ENCODE measurements around the gene TIMMDC1.

The TIMMDC1 gene

DNA sequence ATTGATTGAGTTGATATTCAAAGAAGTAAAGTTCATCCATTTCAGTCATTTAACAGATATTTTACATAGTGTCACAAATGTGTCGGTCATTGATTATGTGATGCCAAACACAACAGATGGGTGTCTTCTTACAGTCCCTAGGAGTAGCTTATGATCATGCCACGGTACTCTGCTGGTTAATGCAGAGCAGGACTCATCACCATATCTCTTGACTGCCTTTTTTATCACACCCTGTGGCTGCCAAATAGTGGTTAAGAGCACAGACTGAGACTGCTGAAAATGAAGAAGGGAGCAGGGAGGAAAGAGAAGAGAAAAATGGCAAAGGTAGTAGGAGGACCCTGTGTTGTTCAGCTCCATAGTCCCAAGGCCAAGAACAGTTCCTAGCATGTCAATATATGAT lies 12.8 kb upstream of the TIMMDC1 start:
- H3K4me3 ChIP-seq (ENCODE audit: low read length in 2 of 2): no peak overlapping the region
- peaks cover 32% of the 10 kb centered on the region in 2 donors for H3K36me3 ChIP-seq (ENCODE audit: control insufficient read depth in 2 of 2, insufficient read depth in 2 of 2, low read length in 2 of 2)
- H3K9ac ChIP-seq (ENCODE audit: low read length in 2 of 2): no peak overlapping the region
- no peaks in the 10 kb centered on the region for H3K9me3 ChIP-seq (ENCODE audit: control insufficient read depth in 2 of 2, low read length in 2 of 2)
- H3K4me1 ChIP-seq (ENCODE audit: control insufficient read depth, insufficient read depth, low read length): no peaks in the 10 kb centered on the region
- H3K27ac ChIP-seq (ENCODE audit: low read length): no peak overlapping the region
- no peaks in the 10 kb centered on the region for H3K27me3 ChIP-seq (ENCODE audit: control insufficient read depth in 1 of 2, insufficient read depth in 2 of 2, low read length in 2 of 2)

DNA sequence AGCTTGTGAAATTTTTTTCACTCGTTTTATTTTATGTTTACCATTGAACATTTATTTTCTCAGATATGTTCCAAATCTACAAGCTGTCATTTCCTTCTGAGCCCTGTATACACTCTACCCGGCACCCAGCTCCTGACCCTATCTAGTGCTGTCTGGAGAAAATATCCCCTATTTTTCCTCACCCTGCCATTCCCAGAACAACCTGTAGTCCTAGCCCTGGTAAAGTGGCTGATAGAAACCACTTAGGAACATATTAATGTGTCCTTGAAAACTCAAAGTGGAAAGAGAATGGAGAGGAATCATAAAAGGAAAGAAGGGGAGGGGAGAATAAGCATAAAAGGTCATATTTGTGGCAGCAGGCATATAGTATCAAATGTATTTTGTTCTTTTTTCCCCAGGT lies 8.2 kb upstream of the TIMMDC1 start:
- Histone ChIP-seq H3K4me1 (ENCODE audit: control insufficient read depth, insufficient read depth, low read length) (no peaks in the 10 kb centered on the region), H3K9ac (ENCODE audit: low read length in 2 of 2) (no peak overlapping the region), H3K9me3 (ENCODE audit: control insufficient read depth in 2 of 2, low read length in 2 of 2) (no peaks in the 10 kb centered on the region), H3K27ac (ENCODE audit: low read length) (no peak overlapping the region), H3K27me3 (ENCODE audit: control insufficient read depth in 1 of 2, insufficient read depth in 2 of 2, low read length in 2 of 2) (no peaks in the 10 kb centered on the region), H3K36me3 (ENCODE audit: control insufficient read depth in 2 of 2, insufficient read depth in 2 of 2, low read length in 2 of 2) (peaks cover 29% of the 10 kb centered on the region in 2 donors), H3K4me3 (ENCODE audit: low read length in 2 of 2) (no peak overlapping the region)

DNA sequence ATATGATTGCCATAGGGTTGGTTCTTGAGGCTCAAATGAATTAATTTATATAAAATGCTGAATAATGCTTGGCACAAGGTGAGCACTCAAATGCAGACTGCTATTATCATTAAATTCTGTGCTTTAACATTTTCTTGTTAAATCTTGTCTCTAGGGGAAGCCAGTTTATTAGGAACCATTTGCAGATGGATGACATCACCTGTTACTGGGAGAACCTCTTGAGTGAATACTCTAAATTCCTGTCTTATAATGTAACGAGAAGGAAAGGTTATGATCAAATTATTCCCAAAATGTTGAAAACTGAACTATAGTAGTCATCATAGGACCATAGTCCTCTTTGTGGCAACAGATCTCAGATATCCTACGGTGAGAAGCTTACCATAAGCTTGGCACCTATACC lies 6.2 kb upstream of the TIMMDC1 start:
- no peak overlapping the region for H3K9ac ChIP-seq (ENCODE audit: low read length in 2 of 2)
- H3K4me3 ChIP-seq (ENCODE audit: low read length in 2 of 2): no peak overlapping the region
- no peak overlapping the region for H3K27ac ChIP-seq (ENCODE audit: low read length)
- H3K36me3 ChIP-seq (ENCODE audit: control insufficient read depth in 2 of 2, insufficient read depth in 2 of 2, low read length in 2 of 2): peaks cover 14% of the 10 kb centered on the region in 2 donors
- no peaks in the 10 kb centered on the region for H3K4me1 ChIP-seq (ENCODE audit: control insufficient read depth, insufficient read depth, low read length)
- no peaks in the 10 kb centered on the region for H3K9me3 ChIP-seq (ENCODE audit: control insufficient read depth in 2 of 2, low read length in 2 of 2)
- no peaks in the 10 kb centered on the region for H3K27me3 ChIP-seq (ENCODE audit: control insufficient read depth in 1 of 2, insufficient read depth in 2 of 2, low read length in 2 of 2)

- Histone ChIP-seq H3K4me3 (ENCODE audit: low read length in 2 of 2) (no peak overlapping the region), H3K27me3 (ENCODE audit: control insufficient read depth in 1 of 2, insufficient read depth in 2 of 2, low read length in 2 of 2) (no peaks in the 10 kb centered on the region), H3K9me3 (ENCODE audit: control insufficient read depth in 2 of 2, low read length in 2 of 2) (no peaks in the 10 kb centered on the region), H3K27ac (ENCODE audit: low read length) (no peak overlapping the region), H3K36me3 (ENCODE audit: control insufficient read depth in 2 of 2, insufficient read depth in 2 of 2, low read length in 2 of 2) (peaks cover 12% of the 10 kb centered on the region in 2 donors), H3K9ac (ENCODE audit: low read length in 2 of 2) (no peak overlapping the region), H3K4me1 (ENCODE audit: control insufficient read depth, insufficient read depth, low read length) (no peaks in the 10 kb centered on the region)
These were observed 5.5 kb upstream of the TIMMDC1 start for GRCh38 chr3:119492810-119493209.

- Histone ChIP-seq H3K4me1 (ENCODE audit: control insufficient read depth, insufficient read depth, low read length) (peaks cover 2% of the 10 kb centered on the region), H3K9ac (ENCODE audit: low read length in 2 of 2) (no peak overlapping the region), H3K27me3 (ENCODE audit: control insufficient read depth in 1 of 2, insufficient read depth in 2 of 2, low read length in 2 of 2) (no peaks in the 10 kb centered on the region), H3K36me3 (ENCODE audit: control insufficient read depth in 2 of 2, insufficient read depth in 2 of 2, low read length in 2 of 2) (peaks cover 4 to 7% of the 10 kb centered on the region in 2 donors), H3K9me3 (ENCODE audit: control insufficient read depth in 2 of 2, low read length in 2 of 2) (no peaks in the 10 kb centered on the region), H3K27ac (ENCODE audit: low read length) (no peak overlapping the region), H3K4me3 (ENCODE audit: low read length in 2 of 2) (no peak overlapping the region)
These were observed 3.8 kb upstream of the TIMMDC1 start for GRCh38 chr3:119494597-119494996.

GRCh38 chr3:119497820-119498185 lies 544 bp upstream of the TIMMDC1 start:
- H3K9ac ChIP-seq (ENCODE audit: low read length in 2 of 2): peak overlapping the region; percentile 48 to 100

DNA sequence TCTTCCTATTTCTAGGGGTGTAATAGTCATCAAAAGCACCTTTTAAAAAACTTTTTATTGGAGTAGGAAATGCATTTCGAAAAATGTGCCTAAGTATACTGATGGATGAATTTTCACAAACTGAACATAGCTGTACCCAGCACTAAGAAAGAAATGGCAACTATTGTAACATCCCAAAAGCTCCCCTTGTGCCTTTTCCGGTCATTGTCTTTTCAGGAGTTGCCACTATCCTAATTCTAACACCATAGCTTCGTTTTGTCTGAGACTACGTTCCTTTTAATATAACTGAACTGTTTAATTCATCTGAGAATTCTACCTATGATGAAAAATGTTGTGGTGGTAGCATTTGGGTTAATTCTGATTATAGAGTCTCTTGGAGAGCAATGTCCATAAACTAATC lies 1.9 kb downstream of the TIMMDC1 start:
- H3K9me3 ChIP-seq (ENCODE audit: control insufficient read depth in 2 of 2, low read length in 2 of 2): no peaks in the 10 kb centered on the region
- H3K4me3 ChIP-seq (ENCODE audit: low read length in 2 of 2): peak overlapping the region; percentile 5 to 100
- peak overlapping the region; percentile 3 for H3K9ac ChIP-seq (ENCODE audit: low read length in 2 of 2)
- no peaks in the 10 kb centered on the region for H3K27me3 ChIP-seq (ENCODE audit: control insufficient read depth in 1 of 2, insufficient read depth in 2 of 2, low read length in 2 of 2)
- H3K4me1 ChIP-seq (ENCODE audit: control insufficient read depth, insufficient read depth, low read length): peaks cover 6% of the 10 kb centered on the region
- peaks cover 3 to 12% of the 10 kb centered on the region in 2 donors for H3K36me3 ChIP-seq (ENCODE audit: control insufficient read depth in 2 of 2, insufficient read depth in 2 of 2, low read length in 2 of 2)
- no peak overlapping the region for H3K27ac ChIP-seq (ENCODE audit: low read length)

More at GRCh38 chr3:119497820-119498185, 544 bp upstream of the TIMMDC1 start:
- H3K9me3 ChIP-seq (ENCODE audit: control insufficient read depth in 2 of 2, low read length in 2 of 2): no peaks in the 10 kb centered on the region
- peak overlapping the region; percentile 99 to 100 for H3K4me3 ChIP-seq (ENCODE audit: low read length in 2 of 2)
- H3K27ac ChIP-seq (ENCODE audit: low read length): peak overlapping the region; percentile 97
- no peaks in the 10 kb centered on the region for H3K27me3 ChIP-seq (ENCODE audit: control insufficient read depth in 1 of 2, insufficient read depth in 2 of 2, low read length in 2 of 2)
- no peaks in the 10 kb centered on the region for H3K36me3 ChIP-seq (ENCODE audit: control insufficient read depth in 2 of 2, insufficient read depth in 2 of 2, low read length in 2 of 2)
- H3K4me1 ChIP-seq (ENCODE audit: control insufficient read depth, insufficient read depth, low read length): peaks cover 6% of the 10 kb centered on the region

DNA sequence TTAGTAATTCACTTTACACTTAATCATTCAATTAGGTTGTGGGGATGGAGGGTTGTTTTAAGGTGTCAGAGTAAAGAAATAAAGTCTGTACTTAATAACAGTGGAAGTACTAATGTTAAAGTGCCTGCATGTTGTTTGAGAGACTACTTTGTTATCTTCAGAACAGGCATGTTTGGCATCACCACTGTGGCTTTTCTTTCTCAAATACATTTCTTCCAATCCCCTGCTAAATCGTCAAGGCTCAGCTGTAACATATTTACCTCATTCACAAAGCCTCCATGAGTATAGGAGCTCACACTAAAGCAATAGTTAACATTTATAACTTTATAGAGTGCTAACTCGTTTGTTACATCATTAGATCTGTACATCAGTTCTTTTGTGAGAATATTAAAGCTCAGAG lies 2.6 kb downstream of the TIMMDC1 start:
- Histone ChIP-seq H3K36me3 (ENCODE audit: control insufficient read depth in 2 of 2, insufficient read depth in 2 of 2, low read length in 2 of 2) (peaks cover 6 to 16% of the 10 kb centered on the region in 2 donors), H3K27ac (ENCODE audit: low read length) (no peak overlapping the region), H3K27me3 (ENCODE audit: control insufficient read depth in 1 of 2, insufficient read depth in 2 of 2, low read length in 2 of 2) (no peaks in the 10 kb centered on the region), H3K9ac (ENCODE audit: low read length in 2 of 2) (peak overlapping the region; percentile 3), H3K4me3 (ENCODE audit: low read length in 2 of 2) (peak overlapping the region; percentile 5 to 36), H3K4me1 (ENCODE audit: control insufficient read depth, insufficient read depth, low read length) (peaks cover 6% of the 10 kb centered on the region), H3K9me3 (ENCODE audit: control insufficient read depth in 2 of 2, low read length in 2 of 2) (no peaks in the 10 kb centered on the region)

GRCh38 chr3:119506631-119507030 lies 8.3 kb downstream of the TIMMDC1 start:
- Histone ChIP-seq H3K4me3 (ENCODE audit: low read length in 2 of 2) (no peak overlapping the region), H3K27me3 (ENCODE audit: control insufficient read depth in 1 of 2, insufficient read depth in 2 of 2, low read length in 2 of 2) (no peaks in the 10 kb centered on the region), H3K9ac (ENCODE audit: low read length in 2 of 2) (no peak overlapping the region), H3K4me1 (ENCODE audit: control insufficient read depth, insufficient read depth, low read length) (no peaks in the 10 kb centered on the region), H3K27ac (ENCODE audit: low read length) (no peak overlapping the region), H3K36me3 (ENCODE audit: control insufficient read depth in 2 of 2, insufficient read depth in 2 of 2, low read length in 2 of 2) (peaks cover 7 to 29% of the 10 kb centered on the region in 2 donors), H3K9me3 (ENCODE audit: control insufficient read depth in 2 of 2, low read length in 2 of 2) (no peaks in the 10 kb centered on the region)

GRCh38 chr3:119507404-119507803 lies 9.1 kb downstream of the TIMMDC1 start:
- H3K27me3 ChIP-seq (ENCODE audit: control insufficient read depth in 1 of 2, insufficient read depth in 2 of 2, low read length in 2 of 2): no peaks in the 10 kb centered on the region
- no peak overlapping the region for H3K4me3 ChIP-seq (ENCODE audit: low read length in 2 of 2)
- no peaks in the 10 kb centered on the region for H3K4me1 ChIP-seq (ENCODE audit: control insufficient read depth, insufficient read depth, low read length)
- H3K36me3 ChIP-seq (ENCODE audit: control insufficient read depth in 2 of 2, insufficient read depth in 2 of 2, low read length in 2 of 2): peaks cover 7 to 29% of the 10 kb centered on the region in 2 donors
- no peaks in the 10 kb centered on the region for H3K9me3 ChIP-seq (ENCODE audit: control insufficient read depth in 2 of 2, low read length in 2 of 2)
- H3K9ac ChIP-seq (ENCODE audit: low read length in 2 of 2): no peak overlapping the region
- H3K27ac ChIP-seq (ENCODE audit: low read length): no peak overlapping the region

DNA sequence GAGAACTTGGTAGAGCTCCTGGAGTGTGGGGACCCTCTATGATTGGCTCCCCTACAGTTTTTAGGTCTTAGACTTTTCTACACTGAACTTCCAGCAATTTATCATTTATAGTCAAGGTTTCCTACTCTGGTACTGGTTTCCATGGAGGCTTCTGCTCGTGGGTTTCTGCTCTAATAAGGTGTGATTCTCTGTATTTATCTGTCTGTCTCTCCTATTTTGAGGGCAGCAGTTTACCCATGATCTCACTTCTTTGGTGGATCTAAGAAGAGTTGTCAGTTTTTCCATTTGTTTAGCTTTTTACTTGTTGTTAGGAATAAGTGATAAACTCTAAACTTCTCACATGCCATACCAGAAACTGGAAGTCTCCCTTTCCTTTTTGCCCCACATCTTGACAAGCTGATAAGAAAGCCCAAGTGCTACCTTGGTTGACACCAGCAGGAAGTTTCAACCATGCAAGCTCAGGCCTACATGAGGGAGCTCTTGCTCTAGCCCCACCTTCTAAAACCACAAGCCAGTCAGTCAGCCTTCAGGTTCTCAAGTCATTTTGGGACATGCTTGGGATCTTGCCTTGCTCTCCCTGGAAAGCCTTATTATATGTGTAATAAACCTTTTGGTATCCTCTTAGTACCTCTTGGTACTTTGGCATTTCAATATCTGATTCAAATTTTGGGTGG lies 10.0 kb downstream of the TIMMDC1 start:
- H3K27me3 ChIP-seq (ENCODE audit: control insufficient read depth in 1 of 2, insufficient read depth in 2 of 2, low read length in 2 of 2): no peaks in the 10 kb centered on the region
- peaks cover 10 to 28% of the 10 kb centered on the region in 2 donors for H3K36me3 ChIP-seq (ENCODE audit: control insufficient read depth in 2 of 2, insufficient read depth in 2 of 2, low read length in 2 of 2)
- no peaks in the 10 kb centered on the region for H3K9me3 ChIP-seq (ENCODE audit: control insufficient read depth in 2 of 2, low read length in 2 of 2)
- no peaks in the 10 kb centered on the region for H3K4me1 ChIP-seq (ENCODE audit: control insufficient read depth, insufficient read depth, low read length)
- no peak overlapping the region for H3K9ac ChIP-seq (ENCODE audit: low read length in 2 of 2)
- no peak overlapping the region for H3K4me3 ChIP-seq (ENCODE audit: low read length in 2 of 2)
- no peak overlapping the region for H3K27ac ChIP-seq (ENCODE audit: low read length)
